G401.6 (cell line): Measurements from ENCODE around the gene PRKCE.

Source experiments
- FAIRE-seq: peaks from 2 replicates; lab custom pipeline; 2012; peaks lifted over from hg19 to GRCh38; lab: Jason Lieb, UNC

Gene PRKCE

GRCh38 chr2:46020416-46020815 lies 368.9 kb downstream of the PRKCE start:
- FAIRE-seq, result no peak

- FAIRE-seq, result no peak
These were observed 371.8 kb downstream of the PRKCE start for GRCh38 chr2:46023165-46023854.

- no peak for FAIRE-seq
These were observed 372.8 kb downstream of the PRKCE start for GRCh38 chr2:46024146-46024779.

- no peak for FAIRE-seq
These were observed 373.6 kb downstream of the PRKCE start for GRCh38 chr2:46025081-46025480.

- FAIRE-seq, result no peak
These were observed 374.2 kb downstream of the PRKCE start for GRCh38 chr2:46025676-46026075.

- no peak for FAIRE-seq
These were observed 375.0 kb downstream of the PRKCE start for GRCh38 chr2:46026431-46026830.

GRCh38 chr2:46029332-46029811 lies 377.9 kb downstream of the PRKCE start:
- FAIRE-seq, result no peak

GRCh38 chr2:46030330-46030729 lies 378.9 kb downstream of the PRKCE start:
- FAIRE-seq, result no peak

- no peak for FAIRE-seq
These were observed 380.8 kb downstream of the PRKCE start for GRCh38 chr2:46032161-46032813.

GRCh38 chr2:46032996-46033395 lies 381.5 kb downstream of the PRKCE start:
- FAIRE-seq, result no peak

GRCh38 chr2:46034535-46034934 lies 383.1 kb downstream of the PRKCE start:
- FAIRE-seq, result no peak

- no peak for FAIRE-seq
These were observed 385.5 kb downstream of the PRKCE start for GRCh38 chr2:46036929-46037328.

GRCh38 chr2:46039543-46040303 lies 388.2 kb downstream of the PRKCE start:
- FAIRE-seq, result no peak

GRCh38 chr2:46040563-46041155 lies 389.2 kb downstream of the PRKCE start:
- FAIRE-seq, result no peak

- FAIRE-seq, result no peak
These were observed 390.0 kb downstream of the PRKCE start for GRCh38 chr2:46041434-46041833.

- no peak for FAIRE-seq
These were observed 390.7 kb downstream of the PRKCE start for GRCh38 chr2:46042207-46042637.

- FAIRE-seq, result no peak
These were observed 391.2 kb downstream of the PRKCE start for GRCh38 chr2:46042711-46043110.

GRCh38 chr2:46045888-46046287 lies 394.4 kb downstream of the PRKCE start:
- no peak for FAIRE-seq

- no peak for FAIRE-seq
These were observed 395.8 kb downstream of the PRKCE start for GRCh38 chr2:46047290-46047689.

GRCh38 chr2:46048693-46049092 lies 397.2 kb downstream of the PRKCE start:
- FAIRE-seq, result no peak

- FAIRE-seq, result no peak
These were observed 398.6 kb downstream of the PRKCE start for GRCh38 chr2:46050027-46050426.

GRCh38 chr2:46050489-46050888 lies 399.0 kb downstream of the PRKCE start:
- no peak for FAIRE-seq
